ENCODE measurements around the gene SPON1. TPM values are rescaled to one million over a fixed set of nuclear protein-coding genes. Genes with fewer than 3 reads are reported as not detected.

Gene SPON1
- total and polyA plus RNA-seq, 9 donors: 11.9 to 112 (median 56.4) TPM

DNA sequence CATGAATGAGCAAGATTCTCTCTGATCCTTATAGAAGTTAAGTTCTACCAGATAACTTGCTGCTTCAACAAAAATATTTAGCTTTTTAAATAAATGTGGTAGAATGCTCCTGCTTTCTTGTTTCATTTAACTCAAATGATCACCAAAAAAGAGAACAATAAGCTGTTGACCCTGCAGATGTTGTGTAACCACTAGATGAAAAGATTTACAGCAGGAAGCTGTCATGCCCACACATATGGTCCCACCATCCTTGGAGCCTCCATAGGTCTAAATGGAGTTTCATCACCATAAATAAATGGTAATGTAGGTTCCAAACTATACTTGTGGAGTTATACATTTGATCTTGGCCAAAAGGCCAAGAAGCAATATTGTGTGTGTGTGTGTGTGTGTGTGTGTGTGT, 277.7 kb downstream of the SPON1 start:
- Histone ChIP-seq H3K27ac (no peak overlapping the region), H3K27me3 (no peaks in the 10 kb centered on the region), H3K36me3 (no peaks in the 10 kb centered on the region), H3K4me3 (no peak overlapping the region), H3K9me3 (no peaks in the 10 kb centered on the region), H3K4me1 (ENCODE audit: insufficient read depth) (no peaks in the 10 kb centered on the region)
- no peak for DNase-seq
- TF ChIP-seq, protein P1, sequence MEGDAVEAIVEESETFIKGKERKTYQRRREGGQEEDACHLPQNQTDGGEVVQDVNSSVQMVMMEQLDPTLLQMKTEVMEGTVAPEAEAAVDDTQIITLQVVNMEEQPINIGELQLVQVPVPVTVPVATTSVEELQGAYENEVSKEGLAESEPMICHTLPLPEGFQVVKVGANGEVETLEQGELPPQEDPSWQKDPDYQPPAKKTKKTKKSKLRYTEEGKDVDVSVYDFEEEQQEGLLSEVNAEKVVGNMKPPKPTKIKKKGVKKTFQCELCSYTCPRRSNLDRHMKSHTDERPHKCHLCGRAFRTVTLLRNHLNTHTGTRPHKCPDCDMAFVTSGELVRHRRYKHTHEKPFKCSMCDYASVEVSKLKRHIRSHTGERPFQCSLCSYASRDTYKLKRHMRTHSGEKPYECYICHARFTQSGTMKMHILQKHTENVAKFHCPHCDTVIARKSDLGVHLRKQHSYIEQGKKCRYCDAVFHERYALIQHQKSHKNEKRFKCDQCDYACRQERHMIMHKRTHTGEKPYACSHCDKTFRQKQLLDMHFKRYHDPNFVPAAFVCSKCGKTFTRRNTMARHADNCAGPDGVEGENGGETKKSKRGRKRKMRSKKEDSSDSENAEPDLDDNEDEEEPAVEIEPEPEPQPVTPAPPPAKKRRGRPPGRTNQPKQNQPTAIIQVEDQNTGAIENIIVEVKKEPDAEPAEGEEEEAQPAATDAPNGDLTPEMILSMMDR (IDR thresholded peaks at IDR 0.05): no peak
- no peak for TF ChIP-seq POLR2A (IDR thresholded peaks at IDR 0.05)
- no peak for TF ChIP-seq EP300 (IDR thresholded peaks at IDR 0.05)
- intact Hi-C loops (cut with DNase I): loop anchor here in 1 of 4 donors (10.0 kb wide), 1 partner anchor 465 kb away; no protein-coding TSS in a partner anchor

DNA sequence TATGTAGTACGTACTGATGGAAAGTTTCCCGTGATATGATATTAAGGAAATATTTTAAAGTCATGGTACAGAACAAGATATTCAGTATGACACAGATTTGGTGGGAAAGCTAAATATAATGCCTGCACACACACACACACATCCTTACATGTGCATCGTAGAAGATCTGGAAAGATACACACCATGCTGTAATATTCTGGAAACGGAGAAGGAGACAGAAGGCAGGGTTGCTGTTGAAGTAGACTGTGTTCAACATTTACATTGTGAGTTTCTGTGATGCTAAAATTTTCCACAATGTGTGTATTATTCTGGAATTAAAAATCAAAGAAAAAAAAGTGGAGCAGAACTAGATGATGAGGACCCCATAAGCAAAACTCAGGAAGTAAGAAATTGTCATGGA, 278.4 kb downstream of the SPON1 start:
- 92 to 96% (median 95%) methylated on average over 4 of the region's 4 CpGs for WGBS, 3 donors

DNA sequence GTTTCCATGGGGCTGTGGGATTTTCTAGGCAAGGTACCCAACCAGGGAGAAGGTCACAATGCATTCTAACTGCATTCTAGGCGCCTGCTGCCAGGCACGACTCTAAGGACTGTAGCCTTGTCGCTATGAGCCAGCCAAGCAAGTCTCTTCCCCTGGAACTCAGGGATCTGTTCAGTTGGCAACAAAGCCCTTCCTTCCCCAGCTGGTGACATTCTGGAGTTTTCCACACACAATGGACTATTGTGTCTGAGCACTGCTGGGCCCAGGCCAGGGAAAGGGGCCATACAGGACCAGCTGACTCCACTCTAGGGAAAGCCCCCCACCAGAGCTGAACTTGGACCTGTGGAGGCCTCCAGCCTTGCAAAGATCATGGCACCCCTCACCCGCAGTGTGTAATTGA, 279.7 kb downstream of the SPON1 start:
- Histone ChIP-seq H3K4me3 (no peak overlapping the region), H3K9me3 (no peaks in the 10 kb centered on the region), H3K27me3 (no peaks in the 10 kb centered on the region), H3K4me1 (ENCODE audit: insufficient read depth) (no peaks in the 10 kb centered on the region), H3K27ac (no peak overlapping the region), H3K36me3 (no peaks in the 10 kb centered on the region)
- DNase-seq: no peak
- 70 to 94% (median 71%) methylated on average over 4 of the region's 4 CpGs for WGBS, 3 donors
- intact Hi-C loops (cut with DNase I): loop anchor here in 1 of 4 donors (10.0 kb wide), 1 partner anchor 467 kb away; no protein-coding TSS in a partner anchor
- TF ChIP-seq EP300 (IDR thresholded peaks at IDR 0.05) (no peak), POLR2A (IDR thresholded peaks at IDR 0.05) (no peak)
- TF ChIP-seq, protein P1 (IDR thresholded peaks at IDR 0.05): no peak

More for the DNA sequence above, 278.4 kb downstream of the SPON1 start:
- intact Hi-C loops (cut with DNase I): loop anchor here in 1 of 4 donors (10.0 kb wide), 1 partner anchor 466 kb away; no protein-coding TSS in a partner anchor
- Histone ChIP-seq H3K27ac (no peak overlapping the region), H3K27me3 (no peaks in the 10 kb centered on the region), H3K9me3 (no peaks in the 10 kb centered on the region), H3K36me3 (no peaks in the 10 kb centered on the region), H3K4me3 (no peak overlapping the region), H3K4me1 (ENCODE audit: insufficient read depth) (no peaks in the 10 kb centered on the region)
- TF ChIP-seq, protein P1 (IDR thresholded peaks at IDR 0.05): no peak
- TF ChIP-seq POLR2A (IDR thresholded peaks at IDR 0.05): no peak
- no peak for TF ChIP-seq EP300 (IDR thresholded peaks at IDR 0.05)
- no peak for DNase-seq

DNA sequence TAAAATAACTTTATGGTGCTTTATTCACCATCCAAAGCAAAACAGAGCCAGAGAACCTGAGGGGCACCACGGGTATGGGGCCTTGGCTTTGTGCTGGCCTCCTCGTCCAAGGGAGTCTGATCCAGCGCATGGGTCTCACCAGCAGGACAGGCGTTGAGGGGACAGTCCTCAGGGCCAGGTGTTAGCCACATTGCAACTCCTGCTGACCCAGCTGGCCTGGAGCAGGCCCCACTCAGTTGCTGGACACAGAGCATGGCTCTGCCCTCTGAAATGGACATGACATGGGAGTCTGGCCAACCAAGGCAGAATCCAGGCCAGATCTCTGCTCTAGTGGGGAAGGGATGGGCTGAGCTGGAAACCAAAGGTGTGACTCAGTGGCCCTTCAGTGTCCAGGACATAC, 280.2 kb downstream of the SPON1 start:
- no peak for DNase-seq
- 92 to 99% (median 97%) methylated on average over 4 of the region's 4 CpGs for WGBS, 3 donors
- Histone ChIP-seq H3K36me3 (no peaks in the 10 kb centered on the region), H3K27me3 (no peaks in the 10 kb centered on the region), H3K4me3 (no peak overlapping the region), H3K27ac (no peak overlapping the region), H3K4me1 (ENCODE audit: insufficient read depth) (no peaks in the 10 kb centered on the region), H3K9me3 (no peaks in the 10 kb centered on the region)
- intact Hi-C loops (cut with DNase I): loop anchor here in 1 of 4 donors (10.0 kb wide), 1 partner anchor 468 kb away; no protein-coding TSS in a partner anchor
- TF ChIP-seq, protein P1 (IDR thresholded peaks at IDR 0.05): no peak
- TF ChIP-seq POLR2A (IDR thresholded peaks at IDR 0.05): no peak

All from ovary (tissue), 9 donors.